HEK293 (cell line): ENCODE measurements around the gene FTSJ1.

ENCODE experiments used
- CTCF ChIA-PET: fragments of 350-600 bp; formaldehyde crosslinking; extraction: SDS; loops from one replicate; lab custom pipeline; 2021; ENCODE audit warnings: antibody characterized with exemption; lab: Yijun Ruan, JAX
- POLR2A ChIA-PET: fragments of 300-600 bp; formaldehyde crosslinking; extraction: SDS; loops from one replicate; lab custom pipeline; 2020; ENCODE audit warnings: antibody characterized with exemption, inconsistent platforms; lab: Yijun Ruan, JAX
- H3K27ac ChIP-seq: fragments of 200-500 bp; sonication (Bioruptor generic); 2 replicates; pipeline ENCODE4 v1.5.1; 2014; ENCODE audit warnings: low read depth, low read length, control low read depth, inconsistent platforms; ENCODE audit errors: extremely low read depth
- H3K36me3 ChIP-seq, 2 experiments: fragments of 200-500 bp in 1 of 2; sonication (Bioruptor generic) in 1 of 2; 1 replicate in 1 of 2; 2 replicates in 1 of 2; pipeline ENCODE4 v1.5.1; 2014 to 2017; ENCODE audit warnings: inconsistent platforms in 2 of 2, low read length in 2 of 2; ENCODE audit not compliant: control insufficient read depth in 2 of 2, insufficient read depth in 1 of 2
- H3K4me1 ChIP-seq: fragments of 200-500 bp; sonication (Bioruptor generic); 2 replicates; pipeline ENCODE4 v1.5.1; 2014; ENCODE audit warnings: mild to moderate bottlenecking, low read length, inconsistent platforms; ENCODE audit not compliant: control insufficient read depth, insufficient read depth
- H3K4me3 ChIP-seq: 2 replicates; pipeline ENCODE4 v1.5.1; 2011; ENCODE audit warnings: low read depth, mild to moderate bottlenecking, control low read depth, low read length, moderate library complexity
- H3K9me3 ChIP-seq: fragments of 200-500 bp; sonication (Bioruptor generic); 2 replicates; pipeline ENCODE4 v1.5.1; 2014; ENCODE audit warnings: low read depth, low read length, inconsistent platforms; ENCODE audit not compliant: control insufficient read depth, insufficient read depth
- GLIS1 ChIP-seq: fragments of 450-650 bp; formaldehyde crosslinking; IDR thresholded peaks from 2 replicates; pipeline ENCODE4 v1.5.1; 2016; ENCODE audit warnings: missing biosample characterization, missing genetic modification characterization
- GLIS2 ChIP-seq: fragments of 450-650 bp; formaldehyde crosslinking; IDR thresholded peaks from 2 replicates; pipeline ENCODE4 v1.5.1; 2016; ENCODE audit warnings: missing biosample characterization, missing genetic modification characterization
- PRDM1 ChIP-seq: fragments of 450-650 bp; formaldehyde crosslinking; IDR thresholded peaks from 2 replicates; pipeline ENCODE4; 2016; ENCODE audit warnings: missing biosample characterization, missing genetic modification characterization
- SP7 ChIP-seq: fragments of 450-650 bp; formaldehyde crosslinking; IDR thresholded peaks from 2 replicates; pipeline ENCODE4 v1.5.1; 2016; ENCODE audit warnings: missing biosample characterization, missing genetic modification characterization
- YY1 ChIP-seq: fragments of 450-650 bp; formaldehyde crosslinking; IDR thresholded peaks from 2 replicates; pipeline ENCODE4 v1.5.1; 2018; ENCODE audit warnings: missing biosample characterization, missing genetic modification characterization
- ZBTB1 ChIP-seq: fragments of 450-650 bp; formaldehyde crosslinking; IDR thresholded peaks from 2 replicates; pipeline ENCODE4 v1.5.1; 2016; ENCODE audit warnings: missing biosample characterization, missing genetic modification characterization
- ZBTB7A ChIP-seq: fragments of 450-650 bp; formaldehyde crosslinking; IDR thresholded peaks from 2 replicates; pipeline ENCODE4 v1.5.1; 2016; ENCODE audit warnings: low read depth, missing biosample characterization, missing genetic modification characterization
- ZNF121 ChIP-seq: fragments of 450-650 bp; formaldehyde crosslinking; IDR thresholded peaks from 2 replicates; pipeline ENCODE4 v1.5.1; 2016; ENCODE audit warnings: missing biosample characterization, missing genetic modification characterization
- ZNF211 ChIP-seq: fragments of 450-650 bp; formaldehyde crosslinking; IDR thresholded peaks from 2 replicates; pipeline ENCODE4 v1.5.1; 2016; ENCODE audit warnings: low read depth, missing biosample characterization, missing genetic modification characterization
- ZNF221 ChIP-seq: fragments of 450-650 bp; formaldehyde crosslinking; IDR thresholded peaks from 2 replicates; pipeline ENCODE4 v1.5.1; 2017; ENCODE audit warnings: missing biosample characterization, missing genetic modification characterization, borderline replicate concordance
- ZNF354C ChIP-seq: fragments of 450-650 bp; formaldehyde crosslinking; IDR thresholded peaks from 2 replicates; pipeline ENCODE4 v1.5.1; 2016; ENCODE audit warnings: missing biosample characterization, missing genetic modification characterization, low read depth, borderline replicate concordance
- ZNF416 ChIP-seq: fragments of 450-650 bp; formaldehyde crosslinking; IDR thresholded peaks from 2 replicates; pipeline ENCODE4 v1.5.1; 2016; ENCODE audit warnings: missing biosample characterization, missing genetic modification characterization
- ZNF426 ChIP-seq: fragments of 450-650 bp; formaldehyde crosslinking; IDR thresholded peaks from 2 replicates; pipeline ENCODE4 v1.5.1; 2017; ENCODE audit warnings: missing biosample characterization, missing genetic modification characterization, mild to moderate bottlenecking, inconsistent platforms, moderate library complexity
- ZNF501 ChIP-seq: fragments of 450-650 bp; formaldehyde crosslinking; IDR thresholded peaks from 2 replicates; pipeline ENCODE4 v1.5.1; 2016; ENCODE audit warnings: missing biosample characterization, missing genetic modification characterization
- ZNF530 ChIP-seq: fragments of 450-650 bp; formaldehyde crosslinking; IDR thresholded peaks from 2 replicates; pipeline ENCODE4 v1.5.1; 2016; ENCODE audit warnings: low read depth, missing biosample characterization, missing genetic modification characterization
- ZNF600 ChIP-seq: fragments of 450-650 bp; formaldehyde crosslinking; IDR thresholded peaks from 2 replicates; pipeline ENCODE4 v1.5.1; 2016; ENCODE audit warnings: missing biosample characterization, missing genetic modification characterization
- ZNF623 ChIP-seq: fragments of 450-650 bp; formaldehyde crosslinking; IDR thresholded peaks from 2 replicates; pipeline ENCODE4 v1.5.1; 2016; ENCODE audit warnings: missing biosample characterization, missing genetic modification characterization
- ZNF76 ChIP-seq: fragments of 450-650 bp; formaldehyde crosslinking; IDR thresholded peaks from 2 replicates; pipeline ENCODE4; 2016; ENCODE audit warnings: low read depth, missing biosample characterization, missing genetic modification characterization, borderline replicate concordance
- ZNF768 ChIP-seq: fragments of 450-650 bp; formaldehyde crosslinking; IDR thresholded peaks from 2 replicates; pipeline ENCODE4 v1.5.1; 2018; ENCODE audit warnings: missing biosample characterization, mild to moderate bottlenecking, missing genetic modification characterization
- TF ChIP-seq, protein P1 (sequence below): fragments of 450-650 bp; formaldehyde crosslinking; IDR thresholded peaks from 2 replicates; pipeline ENCODE4 v1.5.1; 2016; ENCODE audit warnings: missing biosample characterization, missing genetic modification characterization
- TF ChIP-seq, protein P2 (sequence below): fragments of 450-650 bp; IDR thresholded peaks from 2 replicates; pipeline ENCODE4 v1.5.1; 2018; ENCODE audit warnings: missing biosample characterization, missing genetic modification characterization
- TF ChIP-seq, protein P3 (sequence below): fragments of 450-650 bp; formaldehyde crosslinking; optimal IDR thresholded peaks from 2 replicates; pipeline ENCODE3; 2016; ENCODE audit warnings: missing biosample characterization, mild to moderate bottlenecking, missing genetic modification characterization

The FTSJ1 gene

DNA sequence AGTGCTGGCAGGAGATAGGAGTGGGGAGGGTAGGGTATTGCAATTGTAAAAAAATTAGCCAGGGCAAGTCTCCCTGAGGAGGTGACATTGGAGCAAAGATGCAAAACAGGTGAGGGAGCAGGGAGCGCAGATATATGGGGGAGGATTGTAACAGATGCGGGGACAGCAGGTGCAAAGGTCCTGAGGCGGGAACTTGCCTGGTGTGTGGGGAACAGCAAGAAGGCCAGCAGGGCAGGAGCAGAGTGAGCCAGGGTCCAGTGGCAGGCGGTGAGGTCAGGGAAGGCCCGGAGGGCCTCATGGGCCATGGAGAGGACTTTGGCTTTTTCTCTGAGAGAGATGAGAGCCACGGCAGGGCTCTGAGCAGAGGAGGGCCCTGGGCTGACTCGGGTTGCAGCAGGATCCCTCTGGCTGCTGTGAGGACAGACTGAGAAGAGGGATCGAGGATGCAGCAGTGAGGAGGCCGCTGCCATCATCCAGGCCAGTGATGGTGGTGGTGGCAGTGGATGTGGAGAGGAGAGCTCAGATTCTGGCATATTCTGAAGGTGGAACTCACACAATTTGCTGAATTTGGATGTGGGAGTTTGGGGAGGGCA lies 39.0 kb downstream of the FTSJ1 start:
- H3K4me3 ChIP-seq: no peak overlapping the region
- CTCF ChIA-PET: no interaction called here
- POLR2A ChIA-PET: interaction anchor here (0.7 kb wide), 1 partner anchor 149 kb away, joined by 4 read pairs; no protein-coding TSS in a partner anchor

DNA sequence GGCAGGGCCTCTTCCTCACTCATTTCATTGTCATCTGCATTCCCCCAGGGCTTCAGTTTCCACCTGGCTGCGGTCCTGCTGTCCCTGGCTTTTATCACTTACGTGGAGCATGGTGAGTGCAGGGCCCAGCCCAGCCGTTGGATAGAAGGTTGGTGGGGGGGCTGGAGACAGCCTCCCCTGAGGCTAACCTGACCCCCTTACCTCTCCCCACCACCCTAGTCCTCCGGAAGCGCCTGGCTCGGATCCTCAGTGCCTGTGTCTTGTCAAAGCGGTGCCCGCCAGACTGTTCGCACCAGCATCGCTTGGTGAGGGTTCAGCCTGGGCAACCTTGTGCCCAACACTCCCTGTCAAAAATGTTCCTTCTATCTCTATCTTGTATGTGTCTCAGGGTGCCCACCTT lies 39.8 kb downstream of the FTSJ1 start:
- TF ChIP-seq ZNF211 (tag by site-specific recombination) (no peak), ZNF530 (tag by site-specific recombination) (no peak), ZBTB7A (no peak), ZNF121 (tag by site-specific recombination) (no peak), GLIS1 (tag by site-specific recombination) (no peak), ZNF501 (no peak), ZNF416 (tag by site-specific recombination) (no peak), GLIS2 (tag by site-specific recombination) (no peak), ZNF76 (tag by site-specific recombination) (no peak), ZNF426 (tag by site-specific recombination) (no peak), ZNF768 (no peak), ZBTB1 (tag by site-specific recombination) (no peak), ZNF221 (tag by site-specific recombination) (no peak), PRDM1 (no peak)
- TF ChIP-seq, protein P1, sequence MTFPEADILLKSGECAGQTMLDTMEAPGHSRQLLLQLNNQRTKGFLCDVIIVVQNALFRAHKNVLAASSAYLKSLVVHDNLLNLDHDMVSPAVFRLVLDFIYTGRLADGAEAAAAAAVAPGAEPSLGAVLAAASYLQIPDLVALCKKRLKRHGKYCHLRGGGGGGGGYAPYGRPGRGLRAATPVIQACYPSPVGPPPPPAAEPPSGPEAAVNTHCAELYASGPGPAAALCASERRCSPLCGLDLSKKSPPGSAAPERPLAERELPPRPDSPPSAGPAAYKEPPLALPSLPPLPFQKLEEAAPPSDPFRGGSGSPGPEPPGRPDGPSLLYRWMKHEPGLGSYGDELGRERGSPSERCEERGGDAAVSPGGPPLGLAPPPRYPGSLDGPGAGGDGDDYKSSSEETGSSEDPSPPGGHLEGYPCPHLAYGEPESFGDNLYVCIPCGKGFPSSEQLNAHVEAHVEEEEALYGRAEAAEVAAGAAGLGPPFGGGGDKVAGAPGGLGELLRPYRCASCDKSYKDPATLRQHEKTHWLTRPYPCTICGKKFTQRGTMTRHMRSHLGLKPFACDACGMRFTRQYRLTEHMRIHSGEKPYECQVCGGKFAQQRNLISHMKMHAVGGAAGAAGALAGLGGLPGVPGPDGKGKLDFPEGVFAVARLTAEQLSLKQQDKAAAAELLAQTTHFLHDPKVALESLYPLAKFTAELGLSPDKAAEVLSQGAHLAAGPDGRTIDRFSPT (tag by site-specific recombination): no peak
- TF ChIP-seq, protein P2, sequence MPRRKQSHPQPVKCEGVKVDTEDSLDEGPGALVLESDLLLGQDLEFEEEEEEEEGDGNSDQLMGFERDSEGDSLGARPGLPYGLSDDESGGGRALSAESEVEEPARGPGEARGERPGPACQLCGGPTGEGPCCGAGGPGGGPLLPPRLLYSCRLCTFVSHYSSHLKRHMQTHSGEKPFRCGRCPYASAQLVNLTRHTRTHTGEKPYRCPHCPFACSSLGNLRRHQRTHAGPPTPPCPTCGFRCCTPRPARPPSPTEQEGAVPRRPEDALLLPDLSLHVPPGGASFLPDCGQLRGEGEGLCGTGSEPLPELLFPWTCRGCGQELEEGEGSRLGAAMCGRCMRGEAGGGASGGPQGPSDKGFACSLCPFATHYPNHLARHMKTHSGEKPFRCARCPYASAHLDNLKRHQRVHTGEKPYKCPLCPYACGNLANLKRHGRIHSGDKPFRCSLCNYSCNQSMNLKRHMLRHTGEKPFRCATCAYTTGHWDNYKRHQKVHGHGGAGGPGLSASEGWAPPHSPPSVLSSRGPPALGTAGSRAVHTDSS: no peak
- Histone ChIP-seq H3K4me1 (no peaks in the 10 kb centered on the region), H3K27ac (no peak overlapping the region), H3K9me3 (no peaks in the 10 kb centered on the region), H3K36me3 (peaks cover 0 to 34% of the 10 kb centered on the region in 2 experiments; a peak in 2 of 3 replicates), H3K4me3 (no peak overlapping the region)
- ChIA-PET CTCF (no interaction called here), POLR2A (no interaction called here)

More for the DNA sequence above, 39.0 kb downstream of the FTSJ1 start:
- Histone ChIP-seq H3K36me3 (peaks cover 0 to 34% of the 10 kb centered on the region in 2 experiments; a peak in 2 of 3 replicates), H3K4me1 (no peaks in the 10 kb centered on the region), H3K27ac (no peak overlapping the region), H3K9me3 (no peaks in the 10 kb centered on the region)
- TF ChIP-seq ZNF623 (tag by site-specific recombination) (peak; percentile 97), ZNF600 (tag by site-specific recombination) (no peak)

GRCh38 chrX:48516285-48516684 lies 40.3 kb downstream of the FTSJ1 start:
- ChIA-PET CTCF (no interaction called here), POLR2A (no interaction called here)
- Histone ChIP-seq H3K36me3 (peaks cover 0 to 34% of the 10 kb centered on the region in 2 experiments; a peak in 2 of 3 replicates), H3K4me1 (no peaks in the 10 kb centered on the region), H3K4me3 (no peak overlapping the region), H3K27ac (no peak overlapping the region), H3K9me3 (no peaks in the 10 kb centered on the region)
- TF ChIP-seq YY1 (tag by site-specific recombination) (no peak), ZNF354C (tag by site-specific recombination) (no peak), SP7 (no peak)
- TF ChIP-seq, protein P3, sequence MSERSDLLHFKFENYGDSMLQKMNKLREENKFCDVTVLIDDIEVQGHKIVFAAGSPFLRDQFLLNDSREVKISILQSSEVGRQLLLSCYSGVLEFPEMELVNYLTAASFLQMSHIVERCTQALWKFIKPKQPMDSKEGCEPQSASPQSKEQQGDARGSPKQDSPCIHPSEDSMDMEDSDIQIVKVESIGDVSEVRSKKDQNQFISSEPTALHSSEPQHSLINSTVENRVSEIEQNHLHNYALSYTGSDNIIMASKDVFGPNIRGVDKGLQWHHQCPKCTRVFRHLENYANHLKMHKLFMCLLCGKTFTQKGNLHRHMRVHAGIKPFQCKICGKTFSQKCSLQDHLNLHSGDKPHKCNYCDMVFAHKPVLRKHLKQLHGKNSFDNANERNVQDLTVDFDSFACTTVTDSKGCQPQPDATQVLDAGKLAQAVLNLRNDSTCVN (tag by site-specific recombination): no peak
